SK-N-SH treated with all-trans-retinoic acid at 6 μM for 48 hours (cell line): ENCODE measurements around the gene SLC8B1.

Source experiments
- ATAC-seq: fragments of 200-7000 bp; cut with Tn5 transposase; 3 replicates; pipeline ENCODE4 v1.9.1; 2020; ENCODE audit warnings: mild to moderate bottlenecking, moderate library complexity
- ARNTL ChIP-seq: fragments of 450-650 bp; formaldehyde crosslinking; IDR thresholded peaks from 2 replicates; pipeline ENCODE4 v1.5.0; 2020; ENCODE audit warnings: low read depth, mild to moderate bottlenecking, moderate library complexity, borderline replicate concordance
- BACH2 ChIP-seq: fragments of 250-450 bp; sonication (Bioruptor Pico); IDR thresholded peaks from 2 replicates; pipeline ENCODE4 v1.9.0; 2021; ENCODE audit warnings: mild to moderate bottlenecking, borderline replicate concordance
- CREB5 ChIP-seq: fragments of 250-450 bp; sonication (Bioruptor Pico); IDR thresholded peaks from 2 replicates; pipeline ENCODE4 v1.5.1; 2020; ENCODE audit warnings: low read depth, mild to moderate bottlenecking, moderate library complexity
- CSDC2 ChIP-seq: fragments of 250-450 bp; sonication (Bioruptor Pico); IDR thresholded peaks from 2 replicates; pipeline ENCODE4 v1.5.0; 2020; ENCODE audit warnings: mild to moderate bottlenecking, moderate library complexity
- CSRNP3 ChIP-seq: fragments of 250-450 bp; sonication (Bioruptor Pico); IDR thresholded peaks from 2 replicates; pipeline ENCODE4 v1.5.1; 2021; ENCODE audit warnings: mild to moderate bottlenecking, moderate library complexity
- ESRRG ChIP-seq: fragments of 250-450 bp; sonication (Bioruptor Pico); IDR thresholded peaks from 2 replicates; pipeline ENCODE4 v1.6.1; 2021; ENCODE audit warnings: mild to moderate bottlenecking
- GLIS3 ChIP-seq: fragments of 250-450 bp; sonication (Bioruptor Pico); IDR thresholded peaks from 2 replicates; pipeline ENCODE4 v1.5.0; 2020; ENCODE audit warnings: mild to moderate bottlenecking, moderate library complexity
- ISL1 ChIP-seq: fragments of 250-450 bp; sonication (Bioruptor Pico); IDR thresholded peaks from 2 replicates; pipeline ENCODE4 v2.1.2; 2022; ENCODE audit warnings: mild to moderate bottlenecking, moderate library complexity
- OSR1 ChIP-seq: fragments of 250-450 bp; sonication (Bioruptor Pico); IDR thresholded peaks from 2 replicates; pipeline ENCODE4 v1.8.0; 2022; ENCODE audit warnings: moderate library complexity, mild to moderate bottlenecking, inconsistent platforms
- POU6F1 ChIP-seq: fragments of 250-450 bp; sonication (Bioruptor Pico); IDR thresholded peaks from 2 replicates; pipeline ENCODE4 v1.8.0; 2021; ENCODE audit warnings: low read depth, mild to moderate bottlenecking, moderate library complexity, borderline replicate concordance
- PPARA ChIP-seq: fragments of 250-450 bp; sonication (Bioruptor Pico); IDR thresholded peaks from 2 replicates; pipeline ENCODE4 v1.5.0; 2020; ENCODE audit warnings: mild to moderate bottlenecking, borderline replicate concordance
- RARB ChIP-seq: fragments of 250-450 bp; sonication (Bioruptor Pico); IDR thresholded peaks from 2 replicates; pipeline ENCODE4 v1.8.0; 2021; ENCODE audit warnings: mild to moderate bottlenecking, moderate library complexity
- SNAI2 ChIP-seq: fragments of 250-450 bp; sonication (Bioruptor Pico); IDR thresholded peaks from 2 replicates; pipeline ENCODE4 v1.5.0; 2020; ENCODE audit warnings: mild to moderate bottlenecking, moderate library complexity
- TCF4 ChIP-seq: fragments of 250-450 bp; sonication (Bioruptor Pico); IDR thresholded peaks from 2 replicates; pipeline ENCODE4 v1.8.0; 2021; ENCODE audit warnings: mild to moderate bottlenecking, moderate library complexity, borderline replicate concordance
- TOX ChIP-seq: fragments of 250-450 bp; sonication (Bioruptor Pico); IDR thresholded peaks from 2 replicates; pipeline ENCODE4 v1.8.0; 2021; ENCODE audit warnings: mild to moderate bottlenecking, moderate library complexity, borderline replicate concordance
- TSHZ2 ChIP-seq: fragments of 250-450 bp; sonication (Bioruptor Pico); IDR thresholded peaks from 2 replicates; pipeline ENCODE4 v1.5.0; 2020; ENCODE audit warnings: mild to moderate bottlenecking, moderate library complexity
- ZC3H10 ChIP-seq: fragments of 250-450 bp; sonication (Bioruptor Pico); IDR thresholded peaks from 2 replicates; pipeline ENCODE4 v1.5.1; 2021; ENCODE audit warnings: mild to moderate bottlenecking, moderate library complexity
- ZFP3 ChIP-seq: fragments of 250-450 bp; sonication (Bioruptor Pico); IDR thresholded peaks from 2 replicates; pipeline ENCODE4 v1.5.0; 2020; ENCODE audit warnings: mild to moderate bottlenecking, moderate library complexity
- ZFP30 ChIP-seq: fragments of 450-650 bp; formaldehyde crosslinking; IDR thresholded peaks from 2 replicates; pipeline ENCODE4 v1.5.0; 2022; ENCODE audit warnings: mild to moderate bottlenecking, moderate library complexity
- ZNF565 ChIP-seq: fragments of 450-650 bp; formaldehyde crosslinking; conservative IDR thresholded peaks from 2 replicates; pipeline ENCODE4 v1.5.0; 2020; ENCODE audit warnings: low read depth, mild to moderate bottlenecking, moderate library complexity
- ZNF70 ChIP-seq: fragments of 450-650 bp; formaldehyde crosslinking; IDR thresholded peaks from 2 replicates; pipeline ENCODE4 v1.5.0; 2020; ENCODE audit warnings: mild to moderate bottlenecking, moderate library complexity
- ZNF8 ChIP-seq: fragments of 450-650 bp; formaldehyde crosslinking; IDR thresholded peaks from 2 replicates; pipeline ENCODE4 v1.5.0; 2020; ENCODE audit warnings: mild to moderate bottlenecking, moderate library complexity
- TF ChIP-seq, protein P1 (sequence below): fragments of 250-450 bp; sonication (Bioruptor Pico); IDR thresholded peaks from 2 replicates; pipeline ENCODE4 v1.8.0; 2020; ENCODE audit warnings: mild to moderate bottlenecking, moderate library complexity, borderline replicate concordance

SLC8B1 gene

GRCh38 chr12:113284751-113285150, 50.2 kb downstream of the SLC8B1 start (continued):
- TF ChIP-seq POU6F1, result no peak
- TF ChIP-seq ESRRG (CRISPR knock-in tag), result no peak
- TF ChIP-seq TOX (CRISPR knock-in tag), result no peak
- no peak for TF ChIP-seq ZC3H10 (CRISPR knock-in tag)
- no peak for TF ChIP-seq TCF4
- TF ChIP-seq PPARA, result no peak
- no peak for TF ChIP-seq OSR1 (CRISPR knock-in tag)

DNA sequence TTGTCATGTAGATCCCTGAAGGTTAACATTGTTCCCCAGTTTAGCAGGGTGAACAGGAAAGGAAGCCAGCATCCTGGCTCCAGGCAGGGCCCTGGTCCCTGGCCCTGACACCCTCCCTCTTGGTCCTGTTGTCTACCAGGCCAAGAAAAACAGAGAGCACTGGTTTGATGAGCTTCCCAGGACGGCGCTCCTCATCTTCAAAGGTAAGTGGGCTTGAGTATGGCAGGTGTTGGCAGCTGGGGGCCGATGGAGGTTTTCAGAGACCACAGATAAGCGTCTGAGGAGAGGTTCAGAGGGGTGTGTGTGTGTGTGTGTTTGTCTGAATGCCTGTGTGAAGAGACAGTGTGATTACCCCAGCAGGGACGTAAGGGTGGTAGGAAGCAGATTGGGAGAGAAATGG, 56.3 kb downstream of the SLC8B1 start:
- TF ChIP-seq SNAI2 (no peak), ZC3H10 (CRISPR knock-in tag) (no peak), ZNF8 (no peak), ZFP30 (CRISPR knock-in tag) (no peak), ESRRG (CRISPR knock-in tag) (no peak)
- TF ChIP-seq, protein P1, sequence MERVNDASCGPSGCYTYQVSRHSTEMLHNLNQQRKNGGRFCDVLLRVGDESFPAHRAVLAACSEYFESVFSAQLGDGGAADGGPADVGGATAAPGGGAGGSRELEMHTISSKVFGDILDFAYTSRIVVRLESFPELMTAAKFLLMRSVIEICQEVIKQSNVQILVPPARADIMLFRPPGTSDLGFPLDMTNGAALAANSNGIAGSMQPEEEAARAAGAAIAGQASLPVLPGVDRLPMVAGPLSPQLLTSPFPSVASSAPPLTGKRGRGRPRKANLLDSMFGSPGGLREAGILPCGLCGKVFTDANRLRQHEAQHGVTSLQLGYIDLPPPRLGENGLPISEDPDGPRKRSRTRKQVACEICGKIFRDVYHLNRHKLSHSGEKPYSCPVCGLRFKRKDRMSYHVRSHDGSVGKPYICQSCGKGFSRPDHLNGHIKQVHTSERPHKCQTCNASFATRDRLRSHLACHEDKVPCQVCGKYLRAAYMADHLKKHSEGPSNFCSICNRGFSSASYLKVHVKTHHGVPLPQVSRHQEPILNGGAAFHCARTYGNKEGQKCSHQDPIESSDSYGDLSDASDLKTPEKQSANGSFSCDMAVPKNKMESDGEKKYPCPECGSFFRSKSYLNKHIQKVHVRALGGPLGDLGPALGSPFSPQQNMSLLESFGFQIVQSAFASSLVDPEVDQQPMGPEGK (CRISPR knock-in tag), result no peak
- ATAC-seq, result no peak

GRCh38 chr12:113278141-113278540, 56.8 kb downstream of the SLC8B1 start:
- no peak for ATAC-seq
- TF ChIP-seq POU6F1 (no peak), OSR1 (CRISPR knock-in tag) (no peak), GLIS3 (CRISPR knock-in tag) (no peak), ZFP3 (CRISPR knock-in tag) (no peak)

- no peak for ATAC-seq
- TF ChIP-seq ZNF70 (CRISPR knock-in tag) (no peak), GLIS3 (CRISPR knock-in tag) (no peak), TSHZ2 (no peak), PPARA (no peak), ZNF565 (CRISPR knock-in tag) (no peak), POU6F1 (no peak), CSRNP3 (CRISPR knock-in tag) (no peak), ZFP30 (CRISPR knock-in tag) (no peak), ISL1 (CRISPR knock-in tag) (no peak), ZC3H10 (CRISPR knock-in tag) (no peak), ESRRG (CRISPR knock-in tag) (no peak), RARB (CRISPR knock-in tag) (no peak), CREB5 (CRISPR knock-in tag) (no peak), OSR1 (CRISPR knock-in tag) (no peak), ZNF8 (no peak), CSDC2 (CRISPR knock-in tag) (no peak), ARNTL (CRISPR knock-in tag) (no peak), BACH2 (CRISPR knock-in tag) (no peak), TOX (CRISPR knock-in tag) (no peak)
Measured at GRCh38 chr12:113277511-113277910, 57.4 kb downstream of the SLC8B1 start.
